ENCODE results near the gene PI4KB. TPM values are rescaled to one million over a fixed set of nuclear protein-coding genes. Genes with fewer than 3 reads are reported as not detected.
A peak's percentile ranks its signal among the peaks of the same experiment; 100 is the strongest.

PI4KB gene
- total RNA-seq, 1 experiment from 2014 or later = 26.4 TPM

DNA sequence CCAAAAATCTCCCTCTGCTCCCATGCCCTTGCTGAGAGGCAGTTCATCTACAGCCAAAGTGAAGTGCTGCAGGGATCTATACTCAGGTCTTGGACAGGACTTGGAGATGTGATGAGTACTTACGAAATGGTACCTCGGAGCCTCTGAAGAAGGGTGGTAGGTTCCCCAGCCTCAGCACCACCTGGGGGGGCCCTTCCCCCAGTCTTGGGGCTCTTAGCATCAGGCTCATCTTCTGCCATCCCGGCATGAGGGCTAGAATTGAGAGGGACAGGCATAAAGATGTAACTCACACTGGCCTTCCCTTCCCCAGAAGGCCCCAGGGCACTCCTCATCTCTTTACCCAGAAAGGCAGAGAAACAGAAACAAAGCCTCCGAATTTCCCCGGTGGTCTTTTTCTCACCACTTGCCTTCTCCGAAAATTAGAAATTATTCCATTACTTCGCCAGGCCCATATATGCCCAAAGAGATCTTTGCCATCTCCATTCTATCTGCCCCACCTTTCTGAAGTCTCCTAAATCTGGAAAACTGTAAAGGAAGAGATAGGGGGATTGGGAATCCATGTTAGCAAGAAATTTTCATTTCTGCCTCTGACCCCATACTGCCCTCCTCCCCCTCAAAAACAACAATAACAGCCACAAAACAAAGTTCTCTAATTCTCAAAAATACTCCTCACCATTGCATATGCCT, 19.0 kb upstream of the PI4KB start:
- DNase-seq (ENCODE audit: low read depth) = no peak

- DNase-seq (ENCODE audit: low read depth) = no peak
These were observed 17.1 kb upstream of the PI4KB start for GRCh38 chr1:151344291-151344690.

DNA sequence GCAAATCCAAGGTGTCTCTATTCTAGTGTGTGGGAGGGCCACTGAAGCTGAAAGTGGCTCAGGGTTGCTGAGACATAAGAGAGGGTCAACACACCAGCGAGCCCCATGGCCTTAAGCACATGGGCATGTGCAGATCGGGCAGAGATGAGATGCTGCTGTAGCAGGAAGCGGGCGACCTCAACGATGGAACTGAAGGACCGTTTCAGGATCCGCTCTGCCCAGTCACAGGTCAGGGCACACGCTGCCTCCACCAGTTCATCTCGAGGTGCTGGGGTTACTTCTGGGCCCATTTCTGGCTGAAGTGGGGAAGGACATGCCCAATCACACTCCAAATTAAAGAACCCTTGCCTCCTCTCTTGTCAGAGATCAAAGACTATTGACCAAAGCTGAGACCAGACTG, 16.4 kb upstream of the PI4KB start:
- DNase-seq (ENCODE audit: low read depth) = no peak

- no peak for DNase-seq (ENCODE audit: low read depth)
These were observed 15.4 kb upstream of the PI4KB start for GRCh38 chr1:151342569-151342968.

DNA sequence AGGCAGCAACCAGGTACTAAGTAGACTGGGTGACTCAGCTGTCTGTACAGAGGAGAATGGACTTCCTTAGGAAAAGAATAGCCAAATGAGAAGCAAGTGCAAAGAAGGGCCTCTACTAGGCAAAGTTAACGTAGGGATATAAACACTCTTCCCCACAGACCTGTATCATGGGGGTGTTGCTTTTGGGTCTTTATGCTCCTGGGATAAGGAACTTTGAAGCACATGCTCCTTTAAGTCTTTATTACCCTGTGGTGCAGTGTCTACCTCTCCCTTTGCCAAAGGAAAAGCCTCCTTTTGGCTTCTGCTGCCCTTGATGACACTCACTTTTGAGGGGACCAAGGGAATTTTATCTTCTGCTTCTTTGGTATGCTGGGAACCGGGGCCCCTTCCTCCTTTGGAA, 14.8 kb upstream of the PI4KB start:
- no peak for DNase-seq (ENCODE audit: low read depth)

GRCh38 chr1:151340870-151341754, 13.9 kb upstream of the PI4KB start:
- peak; percentile 82 for DNase-seq (ENCODE audit: low read depth)

DNA sequence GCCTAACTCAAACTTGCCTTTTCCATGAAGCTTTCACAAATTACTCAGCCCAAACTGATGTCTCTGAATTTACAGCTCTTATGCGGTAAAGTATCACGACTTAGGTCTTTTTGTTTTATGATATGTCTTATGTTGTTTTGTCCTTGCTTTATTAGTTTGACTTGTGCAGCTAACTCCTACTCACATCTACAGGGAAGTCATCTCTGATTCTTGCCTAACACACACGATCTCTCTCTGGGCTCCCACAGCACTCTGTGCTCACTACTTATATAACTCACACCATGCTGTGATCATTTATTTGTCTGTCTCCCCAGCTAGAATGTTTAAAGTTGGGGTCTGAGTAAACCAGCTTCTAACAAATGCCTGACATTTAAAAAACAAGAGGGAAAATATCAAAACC, 9.3 kb upstream of the PI4KB start:
- no peak for DNase-seq (ENCODE audit: low read depth)

- DNase-seq (ENCODE audit: low read depth) = no peak
These were observed 7.6 kb upstream of the PI4KB start for GRCh38 chr1:151334822-151335221.

DNA sequence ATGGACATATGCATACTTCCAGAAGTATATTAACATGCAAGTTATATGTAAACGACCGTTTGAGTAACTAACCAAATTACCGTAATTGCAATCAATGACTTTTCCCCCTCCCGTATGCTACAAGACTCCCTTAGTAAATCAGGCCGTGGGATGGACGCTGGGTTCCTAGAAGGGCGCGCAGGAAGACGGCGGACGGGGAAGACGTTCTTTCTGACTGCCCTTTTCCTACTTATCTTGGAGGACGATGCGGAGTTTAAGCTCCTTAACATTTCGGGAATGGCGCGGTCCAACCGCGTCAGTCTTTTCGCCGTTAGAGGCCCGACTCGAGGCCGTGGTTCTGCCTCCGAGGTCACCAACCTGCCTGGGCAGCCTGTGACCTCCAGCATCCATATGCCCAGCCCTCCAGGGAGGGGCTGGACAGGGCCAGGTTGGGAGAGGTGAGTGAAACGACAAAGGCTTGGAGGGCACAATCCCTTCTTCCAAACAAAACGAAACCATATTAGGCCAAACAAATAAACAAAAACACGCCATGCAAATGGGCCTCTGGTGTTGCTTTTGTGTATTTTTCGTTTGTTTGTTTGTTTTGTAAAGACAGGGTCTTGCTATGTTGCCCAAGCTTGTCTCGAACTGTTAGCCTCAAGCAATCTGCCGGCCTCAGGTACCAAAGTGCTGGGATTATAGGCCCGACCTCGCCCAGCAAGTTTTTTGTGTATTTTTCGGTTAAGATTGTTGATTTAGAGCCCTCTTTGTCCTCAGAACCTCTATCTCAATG, 873 bp upstream of the PI4KB start:
- DNase-seq (ENCODE audit: low read depth) = peak; percentile 27

DNA sequence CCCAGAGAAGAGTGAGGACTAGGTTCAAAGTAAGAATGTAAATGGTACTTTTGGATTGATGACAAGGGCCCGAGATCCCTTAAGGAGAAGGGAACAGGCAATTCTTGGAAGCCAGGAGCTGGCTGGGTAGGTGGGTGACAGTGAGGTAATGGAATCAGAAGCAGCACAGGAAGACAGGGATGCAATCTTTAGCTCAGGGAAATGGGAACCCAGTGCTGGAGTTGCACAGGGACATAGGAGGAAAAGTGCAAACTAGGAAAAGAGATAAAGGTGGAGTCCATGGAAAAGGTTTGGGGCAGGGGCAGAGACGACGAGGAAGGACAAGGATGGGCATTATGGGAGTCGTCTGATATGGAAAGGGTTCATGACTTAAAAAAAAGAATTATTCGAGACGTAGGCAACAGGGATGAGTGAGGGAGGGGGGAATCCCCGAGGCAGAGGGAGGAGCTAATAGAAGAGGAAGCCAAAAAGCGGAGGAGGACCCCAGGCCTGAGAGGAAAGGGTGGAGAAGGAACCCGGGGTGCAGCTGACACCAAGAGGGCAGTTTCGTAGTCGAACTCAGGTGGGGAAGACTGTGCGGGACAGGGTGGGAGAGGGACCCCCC, 495 bp downstream of the PI4KB start:
- peak; percentile 54 for DNase-seq (ENCODE audit: low read depth)

GRCh38 chr1:151325646-151326429, 1.4 kb downstream of the PI4KB start:
- DNase-seq (ENCODE audit: low read depth) = peak; percentile 38

DNA sequence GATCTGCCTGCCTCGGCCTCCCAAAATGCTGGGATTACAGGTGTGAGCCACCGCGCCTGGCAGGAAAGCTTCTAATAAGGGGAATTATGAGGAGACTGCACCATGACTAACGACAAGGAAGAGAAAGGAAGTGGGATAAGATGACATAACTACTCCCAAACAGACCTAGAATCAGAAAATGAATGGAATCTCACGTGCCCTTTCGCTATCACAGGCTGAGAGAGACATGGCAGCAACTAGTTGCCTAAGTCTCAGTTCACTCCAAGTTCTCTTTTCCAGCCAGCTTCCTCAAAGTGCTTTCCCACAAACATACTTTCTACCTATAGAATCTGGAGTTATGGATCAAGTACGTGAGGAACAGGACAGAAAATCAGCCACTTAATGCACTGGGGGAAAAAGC, 2.0 kb downstream of the PI4KB start:
- DNase-seq (ENCODE audit: low read depth) = no peak

DNA sequence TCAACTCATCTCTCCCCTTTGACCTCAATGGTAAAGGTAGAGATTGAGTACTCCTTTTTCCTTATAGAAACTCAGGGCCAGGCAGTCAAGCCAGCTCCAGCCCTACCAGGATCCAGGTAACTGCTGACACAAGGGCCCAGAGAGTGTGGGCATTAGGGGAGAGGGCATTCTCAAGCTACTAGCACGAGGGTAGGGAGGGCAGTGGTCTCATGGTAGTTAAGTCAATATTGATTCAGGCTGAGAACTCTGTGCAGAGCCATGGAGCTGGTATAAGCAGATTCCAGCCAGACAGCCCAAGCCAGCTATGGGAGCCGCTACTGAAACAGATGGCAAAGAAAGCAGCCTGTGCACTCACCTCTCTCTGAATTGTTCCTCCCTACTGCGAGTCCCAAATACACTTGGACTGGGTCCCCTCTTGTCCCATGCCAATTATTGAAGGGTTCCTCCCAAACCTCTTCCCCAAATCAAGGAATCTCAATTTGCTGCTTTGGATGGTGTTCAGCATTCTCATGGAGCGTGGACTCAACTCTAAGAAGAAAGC, 2.8 kb downstream of the PI4KB start:
- no peak for DNase-seq (ENCODE audit: low read depth)

DNA sequence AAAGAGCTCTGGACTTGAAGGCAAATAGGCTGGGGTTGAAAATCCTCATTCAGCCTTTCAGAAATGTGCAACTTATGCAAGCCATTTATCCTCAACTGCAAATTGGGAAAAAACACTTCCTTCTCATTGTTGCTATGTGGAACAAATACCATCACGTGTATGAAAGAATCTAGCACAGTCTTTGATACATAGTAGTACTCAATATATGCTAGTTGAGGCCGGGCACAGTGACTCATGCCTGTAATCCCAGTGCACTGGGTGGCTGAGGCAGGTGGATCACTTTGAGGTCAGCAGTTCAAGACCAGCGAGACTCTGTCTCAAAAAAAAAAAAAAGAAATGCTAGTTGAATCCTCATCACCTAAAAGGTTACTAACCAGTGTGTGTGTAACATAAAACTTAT, 8.2 kb downstream of the PI4KB start:
- no peak for DNase-seq (ENCODE audit: low read depth)

DNA sequence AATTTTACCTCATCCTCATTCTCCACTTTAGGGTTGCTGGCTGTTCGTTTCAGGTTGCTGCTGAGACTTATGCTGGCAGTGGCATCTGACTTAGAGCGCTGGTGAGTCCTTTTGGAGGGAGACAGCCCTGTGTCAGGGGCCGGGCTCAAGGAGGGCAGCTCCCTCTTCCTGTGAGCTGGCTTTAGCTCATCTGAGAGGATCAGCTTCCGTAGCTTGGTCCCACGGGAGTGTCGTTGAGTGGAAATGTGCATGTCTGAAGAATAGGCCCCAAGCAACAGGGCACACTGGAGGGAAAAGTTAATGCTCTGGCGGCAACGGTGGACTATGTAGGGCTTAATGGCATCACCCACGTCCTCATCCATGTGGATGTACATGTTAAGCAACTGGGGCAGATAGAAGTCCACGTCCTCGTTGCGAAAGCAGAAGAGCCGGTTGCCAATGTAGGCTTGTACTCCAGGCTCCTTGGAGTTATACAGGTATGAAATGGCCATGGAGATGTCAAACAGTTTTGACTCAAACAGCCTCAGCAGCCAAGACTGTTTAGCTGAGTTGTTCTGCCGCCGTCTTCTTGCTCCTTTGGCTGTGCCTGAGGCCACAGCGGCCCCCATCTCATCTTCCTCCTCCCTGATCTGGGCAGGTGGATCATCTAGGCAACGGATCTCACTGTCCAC, 11.5 kb downstream of the PI4KB start:
- no peak for DNase-seq (ENCODE audit: low read depth)

DNA sequence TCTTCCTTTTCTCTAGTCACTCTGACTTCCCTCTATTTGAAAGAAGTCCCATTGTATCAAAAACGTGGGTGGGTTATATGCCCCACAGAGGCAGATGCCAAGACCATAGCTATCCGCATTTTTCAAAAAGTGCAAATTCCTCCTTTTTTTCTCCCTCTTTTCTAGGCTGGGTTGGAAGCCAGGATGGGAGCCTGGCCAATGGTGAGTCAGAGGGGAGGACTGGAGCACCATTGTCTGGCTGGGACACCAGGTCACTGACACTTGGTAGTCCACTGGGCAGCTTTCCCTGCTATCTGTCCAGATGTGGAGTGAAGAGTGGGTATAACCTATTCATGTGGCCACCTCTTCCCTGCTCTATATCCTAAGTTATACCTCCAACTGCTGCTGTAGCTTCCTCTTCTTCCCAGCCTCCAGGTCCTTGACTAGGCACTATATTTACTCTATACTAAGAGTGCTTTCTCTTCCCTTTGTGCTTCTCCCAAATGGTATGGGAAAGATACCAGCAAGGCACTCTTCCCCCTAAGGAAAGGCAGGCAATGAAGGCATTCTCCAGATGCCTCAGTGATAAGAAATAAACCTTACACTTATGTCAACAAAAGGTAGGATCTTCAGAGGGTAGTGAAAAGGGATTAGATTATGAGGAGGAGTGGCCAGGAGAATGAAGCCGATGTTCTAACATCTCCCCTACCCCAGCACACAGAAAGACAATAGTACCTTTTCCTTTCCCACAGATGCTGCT, 12.9 kb downstream of the PI4KB start:
- DNase-seq (ENCODE audit: low read depth) = peak; percentile 94

DNA sequence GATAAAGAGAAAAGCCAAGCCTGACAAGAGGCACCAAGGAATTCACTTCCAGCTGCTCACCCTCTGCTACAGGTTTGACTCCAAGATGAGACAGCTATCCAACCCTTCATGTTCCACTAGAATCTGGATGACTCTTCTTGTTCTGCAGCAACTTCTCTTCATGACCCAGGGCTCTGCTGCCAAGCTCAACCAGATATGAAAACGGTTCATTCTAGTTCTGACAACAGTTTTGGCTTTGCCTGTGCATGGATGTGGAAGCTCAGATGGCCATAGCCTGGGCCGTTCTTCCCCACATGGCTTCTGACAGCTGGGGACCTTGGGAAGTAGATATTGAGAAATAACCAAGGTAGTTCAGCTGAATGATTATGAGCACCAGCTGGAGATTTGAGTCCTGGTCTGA, 13.7 kb downstream of the PI4KB start:
- peak; percentile 22 for DNase-seq (ENCODE audit: low read depth)

- DNase-seq (ENCODE audit: low read depth) = no peak
These were observed 14.4 kb downstream of the PI4KB start for GRCh38 chr1:151312826-151313225.

DNA sequence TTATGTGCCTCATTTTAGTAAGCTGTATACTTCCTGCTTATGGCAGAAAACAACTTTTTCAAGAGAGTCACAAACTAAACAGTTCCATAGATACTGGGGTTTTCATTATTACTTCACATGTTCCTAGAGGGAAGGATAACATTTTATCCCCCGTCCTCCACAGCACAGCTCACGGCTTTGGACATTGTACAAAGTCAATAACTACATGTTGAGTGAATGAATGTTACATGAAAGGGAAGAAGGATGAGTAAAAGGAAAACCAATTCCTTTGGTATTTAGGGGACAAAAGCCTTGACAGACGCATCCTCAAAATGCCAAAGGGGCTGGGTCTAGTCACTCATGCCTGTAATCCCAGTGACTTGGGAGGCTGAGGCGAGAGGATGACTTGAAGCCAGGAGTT, 14.8 kb downstream of the PI4KB start:
- no peak for DNase-seq (ENCODE audit: low read depth)
